Measurements from ENCODE around the gene POLD4.

Gene POLD4

DNA sequence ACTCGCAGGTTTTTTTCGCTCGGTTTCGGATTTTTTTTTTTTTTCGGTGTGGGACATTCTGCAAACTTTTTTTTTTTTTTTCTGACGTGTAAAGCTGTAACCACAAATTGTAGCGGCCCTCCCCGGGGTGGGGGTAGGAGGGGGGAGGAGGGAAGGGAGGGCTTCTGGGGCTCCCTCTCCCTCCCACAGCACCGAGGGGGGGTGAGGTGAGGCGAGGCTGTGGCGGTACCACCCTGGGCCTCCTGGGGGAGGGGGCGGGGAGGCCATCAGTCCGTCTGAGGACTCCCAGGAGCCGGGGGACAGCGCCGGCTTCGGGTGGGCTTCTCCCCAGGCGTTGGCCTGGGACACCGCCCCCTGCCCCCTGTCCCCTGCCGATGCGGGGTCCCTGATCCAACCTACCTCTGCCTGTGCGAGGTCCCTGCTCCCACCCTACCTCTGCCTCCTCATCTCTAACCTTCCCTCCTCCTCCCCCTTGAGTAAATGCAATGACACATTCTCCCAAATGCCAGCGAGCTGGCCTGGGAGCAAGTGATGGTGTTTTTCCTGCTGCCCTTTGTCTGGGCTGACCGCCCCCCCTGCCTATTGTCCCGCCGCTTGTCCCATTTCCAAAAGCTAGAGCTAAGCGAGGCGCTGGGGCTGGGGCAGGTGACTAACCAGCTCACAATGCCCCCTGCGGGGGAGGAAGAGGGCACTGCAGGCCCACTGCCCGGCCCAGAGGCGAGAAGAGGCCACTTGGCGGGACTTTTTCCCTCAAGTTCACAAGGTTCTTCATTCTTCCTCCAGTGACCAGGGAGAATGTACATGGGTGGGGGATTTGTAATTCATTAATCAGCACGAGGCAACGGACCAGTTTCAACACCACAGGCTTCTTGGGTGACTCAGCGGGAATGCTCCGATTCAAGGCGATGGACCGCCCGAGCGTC lies 20.6 kb upstream of the POLD4 start:
- TF ChIP-seq, protein P1, sequence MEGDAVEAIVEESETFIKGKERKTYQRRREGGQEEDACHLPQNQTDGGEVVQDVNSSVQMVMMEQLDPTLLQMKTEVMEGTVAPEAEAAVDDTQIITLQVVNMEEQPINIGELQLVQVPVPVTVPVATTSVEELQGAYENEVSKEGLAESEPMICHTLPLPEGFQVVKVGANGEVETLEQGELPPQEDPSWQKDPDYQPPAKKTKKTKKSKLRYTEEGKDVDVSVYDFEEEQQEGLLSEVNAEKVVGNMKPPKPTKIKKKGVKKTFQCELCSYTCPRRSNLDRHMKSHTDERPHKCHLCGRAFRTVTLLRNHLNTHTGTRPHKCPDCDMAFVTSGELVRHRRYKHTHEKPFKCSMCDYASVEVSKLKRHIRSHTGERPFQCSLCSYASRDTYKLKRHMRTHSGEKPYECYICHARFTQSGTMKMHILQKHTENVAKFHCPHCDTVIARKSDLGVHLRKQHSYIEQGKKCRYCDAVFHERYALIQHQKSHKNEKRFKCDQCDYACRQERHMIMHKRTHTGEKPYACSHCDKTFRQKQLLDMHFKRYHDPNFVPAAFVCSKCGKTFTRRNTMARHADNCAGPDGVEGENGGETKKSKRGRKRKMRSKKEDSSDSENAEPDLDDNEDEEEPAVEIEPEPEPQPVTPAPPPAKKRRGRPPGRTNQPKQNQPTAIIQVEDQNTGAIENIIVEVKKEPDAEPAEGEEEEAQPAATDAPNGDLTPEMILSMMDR (IDR thresholded peaks at IDR 0.05; ENCODE audit: low read depth, low read length, missing control alignments) = peak; percentile 52
- peak overlapping the region; percentile 59 for H3K4me3 ChIP-seq (replicated peaks; ENCODE audit: low read depth, low read length)
- no peak for DNase-seq (ENCODE audit: extremely low read depth, low read depth)

DNA sequence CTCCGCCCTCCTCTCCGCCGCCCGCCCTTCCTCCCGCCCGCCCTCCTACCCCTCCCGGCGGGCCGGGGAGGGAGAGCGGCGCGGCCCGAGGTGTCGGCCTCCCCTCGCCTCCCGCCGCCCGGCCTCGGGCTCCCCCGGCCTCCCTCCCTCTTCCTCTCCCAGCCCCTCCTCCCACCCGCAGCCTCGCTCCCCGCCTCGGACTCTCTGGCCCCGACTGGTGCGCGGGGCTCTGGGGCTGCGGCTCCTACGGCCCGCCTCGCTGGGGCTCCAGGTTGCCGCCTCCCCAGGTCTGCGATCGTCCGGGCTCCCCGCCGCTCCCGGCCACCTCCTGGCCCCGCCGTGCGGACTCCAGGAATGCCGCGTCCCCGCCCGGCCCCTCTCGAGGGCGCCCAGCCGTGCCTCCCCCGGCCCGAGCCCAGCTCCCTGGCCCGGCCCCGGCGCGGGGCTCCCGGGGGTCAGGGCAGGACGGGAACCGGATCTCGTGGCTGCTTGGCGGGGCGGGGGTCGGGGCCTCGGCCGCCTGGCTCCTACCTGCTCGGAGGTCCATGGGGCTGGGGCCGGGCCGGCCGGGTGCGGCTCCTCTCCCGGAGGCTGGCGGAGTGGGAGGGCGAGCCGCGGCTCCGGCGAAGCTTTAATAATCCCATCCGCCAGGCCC lies 19.8 kb upstream of the POLD4 start, which contains the start of gene CLCF1:
CLCF1 (minus strand) TSS at position 606 of the 655 bp plus-strand sequence; CDS start at position 547, 59 bp downstream.
- DNase-seq (ENCODE audit: extremely low read depth, low read depth) = no peak
- TF ChIP-seq, protein P1 (IDR thresholded peaks at IDR 0.05; ENCODE audit: low read depth, low read length, missing control alignments) = no peak
- peak within 1 kb of the TSS; percentile 59 for H3K4me3 ChIP-seq (replicated peaks; ENCODE audit: low read depth, low read length)

DNA sequence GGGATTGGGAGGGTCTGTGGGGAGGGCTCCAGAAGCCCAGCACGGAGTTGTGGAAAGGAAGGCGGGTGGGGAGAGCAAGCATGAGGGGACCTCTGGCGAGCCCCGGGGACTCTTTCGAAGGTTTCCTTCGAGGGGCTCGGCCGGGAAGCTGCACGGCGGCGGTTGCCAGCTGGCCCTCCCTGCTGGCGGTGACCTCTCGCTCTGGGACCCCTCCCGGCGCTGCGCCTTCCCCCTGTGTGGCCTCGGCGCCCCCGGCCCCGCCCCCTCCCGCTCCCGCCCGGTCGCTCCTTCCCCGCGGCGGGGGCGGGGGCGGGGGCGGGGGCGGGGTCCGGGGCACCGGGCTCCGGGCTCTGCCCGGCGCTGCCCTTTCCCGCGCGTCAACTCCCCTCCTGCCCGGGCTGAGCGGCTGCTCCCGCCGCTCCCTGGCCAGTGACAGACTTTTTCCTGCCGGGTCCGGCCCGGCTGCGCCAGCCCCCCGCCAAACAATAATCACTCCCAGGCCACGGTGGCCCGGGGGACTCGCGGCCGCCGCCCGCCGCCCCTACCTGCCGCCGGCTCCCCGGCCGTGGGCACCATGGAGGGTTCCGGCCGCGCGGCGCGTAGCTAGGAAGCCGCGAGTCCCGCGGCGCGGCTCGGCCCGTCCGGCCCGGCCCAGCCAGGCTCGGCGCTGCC lies 19.1 kb upstream of the POLD4 start:
- H3K4me3 ChIP-seq (replicated peaks; ENCODE audit: low read depth, low read length) = peak overlapping the region; percentile 59
- TF ChIP-seq, protein P1 (IDR thresholded peaks at IDR 0.05; ENCODE audit: low read depth, low read length, missing control alignments) = no peak
- DNase-seq (ENCODE audit: extremely low read depth, low read depth) = no peak

DNA sequence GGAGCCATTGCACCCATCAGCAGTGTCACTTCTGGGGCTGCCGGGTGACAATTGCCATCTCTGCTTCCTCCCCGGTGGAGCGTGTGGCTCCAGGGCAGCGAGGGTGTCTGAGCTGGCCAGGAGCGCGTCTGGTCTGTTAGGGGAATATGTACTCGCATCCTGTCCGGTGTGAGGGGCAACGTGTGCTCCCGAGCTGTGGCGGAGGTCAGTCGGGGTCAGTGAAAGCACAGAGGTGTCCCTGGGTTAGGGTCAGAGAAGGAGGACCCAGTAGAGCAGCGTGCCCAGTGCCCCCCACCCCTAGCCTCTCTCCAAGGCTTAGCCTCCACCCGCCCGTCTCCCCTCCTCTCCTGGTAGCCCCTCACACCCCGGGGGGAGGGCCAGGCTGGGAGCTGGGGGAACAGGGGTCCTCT lies 18.6 kb upstream of the POLD4 start:
- no peak for DNase-seq (ENCODE audit: extremely low read depth, low read depth)
- H3K4me3 ChIP-seq (replicated peaks; ENCODE audit: low read depth, low read length) = peak overlapping the region; percentile 59
- TF ChIP-seq, protein P1 (IDR thresholded peaks at IDR 0.05; ENCODE audit: low read depth, low read length, missing control alignments) = no peak

DNA sequence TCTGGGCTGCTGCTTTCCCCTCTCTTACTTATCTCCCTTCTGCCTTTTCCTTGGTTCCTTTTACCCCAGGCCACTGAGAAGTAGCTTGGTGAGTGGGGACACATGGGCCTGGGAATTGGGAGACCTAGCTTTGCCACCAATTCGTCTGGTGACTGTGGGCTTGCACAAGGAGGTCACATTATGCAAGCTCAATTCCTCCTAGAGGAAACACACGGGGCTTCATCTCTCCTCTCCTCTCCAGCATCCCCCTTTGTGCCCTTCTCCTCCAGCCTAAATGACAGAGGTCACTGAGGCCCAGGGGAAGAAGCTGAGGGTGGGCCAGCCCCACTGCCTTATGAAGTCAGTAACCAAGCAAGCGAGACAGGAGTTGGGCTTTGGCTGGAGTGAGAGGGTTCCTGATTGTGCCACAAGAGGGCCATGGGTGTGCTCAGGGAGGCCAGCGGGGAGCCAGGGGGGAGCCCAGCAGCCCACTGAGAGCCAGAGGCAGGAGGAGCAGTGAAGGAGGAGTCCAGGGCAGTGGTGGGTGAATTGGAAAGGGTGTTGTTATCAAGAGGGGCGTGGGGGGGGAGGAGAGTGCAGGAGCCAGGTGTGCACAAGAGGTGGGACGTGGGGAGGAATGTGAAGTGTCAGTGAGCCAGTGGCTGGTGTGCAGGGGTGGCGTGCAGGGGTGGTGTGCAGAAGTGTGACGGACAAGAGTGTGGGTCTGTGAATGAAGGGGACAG lies 18.0 kb upstream of the POLD4 start:
- TF ChIP-seq, protein P1 (IDR thresholded peaks at IDR 0.05; ENCODE audit: low read depth, low read length, missing control alignments) = peak; percentile 44
- H3K4me3 ChIP-seq (replicated peaks; ENCODE audit: low read depth, low read length) = peak overlapping the region; percentile 59
- DNase-seq (ENCODE audit: extremely low read depth, low read depth) = no peak

Measured in HFF-Myc (cell line).